HepG2 (cell line): ENCODE data around the gene MXRA8. TPM values are rescaled to one million over a fixed set of nuclear protein-coding genes. Genes with fewer than 3 reads are reported as not detected.

Experiments
- AHR ChIP-seq: IDR thresholded peaks from 2 replicates; pipeline ENCODE4 v1.6.1; 2018; ENCODE audit warnings: missing genetic modification reagents, missing compliant biosample characterization
- JUNB ChIP-seq: sonication (generic); formaldehyde crosslinking; IDR thresholded peaks from 2 replicates; pipeline ENCODE4 v1.8.0; 2022; ENCODE audit warnings: missing genetic modification reagents, mild to moderate bottlenecking, borderline replicate concordance
- NFIB ChIP-seq: sonication (generic); formaldehyde crosslinking; IDR thresholded peaks from 2 replicates; pipeline ENCODE4 v1.9.0; 2021; ENCODE audit warnings: missing genetic modification reagents, mild to moderate bottlenecking, borderline replicate concordance
- POLR2G ChIP-seq: fragments of 200-400 bp; formaldehyde crosslinking; IDR thresholded peaks from 2 replicates; pipeline ENCODE4 v1.6.1; 2018; ENCODE audit warnings: mild to moderate bottlenecking, low read depth, low read length, moderate library complexity
- TEAD3 ChIP-seq: optimal IDR thresholded peaks from 2 replicates; pipeline ENCODE3; 2016; ENCODE audit warnings: borderline replicate concordance
- ZBTB8A ChIP-seq: sonication (generic); formaldehyde crosslinking; IDR thresholded peaks from 2 replicates; pipeline ENCODE4 v1.4.0; 2020; ENCODE audit warnings: mild to moderate bottlenecking, low read depth, missing genetic modification reagents, borderline replicate concordance
- ZNF160 ChIP-seq: sonication (generic); formaldehyde crosslinking; IDR thresholded peaks from 2 replicates; pipeline ENCODE4 v1.8.0; 2022; ENCODE audit warnings: mild to moderate bottlenecking, inconsistent platforms, missing genetic modification reagents
- ZNF282 ChIP-seq: fragments of 450-650 bp; IDR thresholded peaks from 2 replicates; pipeline ENCODE4 v1.6.1; 2018; ENCODE audit not compliant: partially characterized antibody
- ZNF30 ChIP-seq: sonication (generic); formaldehyde crosslinking; IDR thresholded peaks from 2 replicates; pipeline ENCODE4 v1.5.0; 2020; ENCODE audit warnings: mild to moderate bottlenecking, missing genetic modification reagents
- ZNF326 ChIP-seq: sonication (generic); formaldehyde crosslinking; IDR thresholded peaks from 2 replicates; pipeline ENCODE4 v1.4.0; 2020; ENCODE audit warnings: missing genetic modification reagents, borderline replicate concordance
- ZNF776 ChIP-seq: sonication (generic); formaldehyde crosslinking; IDR thresholded peaks from 2 replicates; pipeline ENCODE4 v1.4.0; 2020; ENCODE audit warnings: mild to moderate bottlenecking, missing genetic modification reagents
- polyA plus RNA-seq, 8 experiments: library from polyadenylated mRNA; depleted of rRNA in 3 of 8; stranded (reverse) in 7 of 8; unstranded in 1 of 8; fragments of >200 nt; fragmentation: Illumina TruSeq in 4 of 8; extraction: Trizol in 4 of 8; gene quantifications; 2 replicates each; pipeline versions ENCODE4 v1.2.1 to v1.2.3, GENCODE V29; 2011 to 2016; ENCODE audit warnings: low read depth in 4 of 8, missing spikeins in 1 of 8, mixed read lengths in 1 of 8; ENCODE audit not compliant: insufficient read depth in 1 of 8
- total RNA-seq, 5 experiments: library from RNA; depleted of rRNA; stranded (reverse); fragments of >200 nt; fragmentation: Illumina TruSeq; extraction: Trizol; gene quantifications; 2 replicates each; pipeline ENCODE4 v1.2.3, GENCODE V29; 2016; ENCODE audit warnings: low read depth in 1 of 5
- TF ChIP-seq, protein P1 (sequence below): sonication (generic); formaldehyde crosslinking; IDR thresholded peaks from 2 replicates; pipeline ENCODE4 v1.4.0; 2020; ENCODE audit warnings: mild to moderate bottlenecking, missing genetic modification reagents, borderline replicate concordance
- TF ChIP-seq, protein P2 (sequence below): IDR thresholded peaks from 2 replicates; pipeline ENCODE4 v1.6.1; 2018; ENCODE audit warnings: missing genetic modification reagents
- TF ChIP-seq, protein P3 (sequence below): sonication (generic); formaldehyde crosslinking; IDR thresholded peaks from 2 replicates; pipeline ENCODE4 v1.4.0; 2020; ENCODE audit warnings: missing genetic modification reagents
- TF ChIP-seq, protein P4 (sequence below): sonication (generic); formaldehyde crosslinking; IDR thresholded peaks from 2 replicates; pipeline ENCODE4 v1.8.0; 2022; ENCODE audit warnings: mild to moderate bottlenecking, missing genetic modification reagents
- TF ChIP-seq, protein P5 (sequence below): sonication (generic); formaldehyde crosslinking; IDR thresholded peaks from 2 replicates; pipeline ENCODE4 v1.5.0; 2020; ENCODE audit warnings: missing genetic modification reagents

MXRA8 gene
- total and polyA plus RNA-seq, 2 of the 13 experiments (the other 11 are each of a cell fraction or from before 2014, with no cell fraction given) = 19.8 to 44.8 TPM

DNA sequence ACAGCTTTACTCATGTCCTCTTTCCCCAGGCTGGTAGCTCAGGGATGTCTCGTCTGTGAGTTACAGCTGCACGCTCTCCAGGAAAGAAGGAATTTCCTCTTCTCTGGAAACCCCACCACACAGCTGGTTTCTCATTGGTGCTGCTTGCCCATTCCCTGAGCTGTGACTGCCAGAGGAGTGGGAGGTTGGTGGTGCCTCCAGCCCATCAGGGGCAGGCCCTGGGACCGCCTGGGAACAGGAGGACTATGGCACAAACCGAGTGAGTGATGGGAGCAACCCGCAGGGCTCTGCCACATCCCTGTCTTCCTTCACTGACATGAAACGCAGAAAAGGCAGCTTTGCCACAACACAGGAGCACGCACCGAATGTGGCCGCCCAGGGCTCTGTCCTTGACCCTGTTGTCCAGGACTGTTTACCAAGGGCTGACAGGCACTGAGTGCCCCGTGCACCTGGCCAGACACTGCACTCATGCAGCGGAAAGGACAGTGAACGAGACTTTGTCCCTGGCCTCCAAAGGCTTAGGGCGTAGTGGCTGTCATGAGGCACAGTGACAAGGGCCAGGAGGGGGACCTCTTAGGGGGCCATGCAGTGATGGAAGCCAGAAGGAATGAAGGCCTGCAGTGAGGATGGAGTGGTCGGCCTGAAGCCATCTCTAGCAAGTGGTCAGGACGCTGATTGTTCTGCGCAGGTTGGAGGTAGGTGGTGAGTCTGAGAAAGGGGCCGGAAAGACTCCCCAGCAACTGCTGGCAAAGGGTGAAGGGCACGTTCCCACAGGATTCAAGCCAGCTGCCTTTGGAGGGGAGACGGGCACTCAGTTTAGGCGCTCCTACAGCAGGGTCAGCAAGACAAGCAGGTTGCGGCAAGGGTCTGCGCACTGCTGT lies 42.5 kb upstream of the MXRA8 start (continued):
- TF ChIP-seq, protein P1, sequence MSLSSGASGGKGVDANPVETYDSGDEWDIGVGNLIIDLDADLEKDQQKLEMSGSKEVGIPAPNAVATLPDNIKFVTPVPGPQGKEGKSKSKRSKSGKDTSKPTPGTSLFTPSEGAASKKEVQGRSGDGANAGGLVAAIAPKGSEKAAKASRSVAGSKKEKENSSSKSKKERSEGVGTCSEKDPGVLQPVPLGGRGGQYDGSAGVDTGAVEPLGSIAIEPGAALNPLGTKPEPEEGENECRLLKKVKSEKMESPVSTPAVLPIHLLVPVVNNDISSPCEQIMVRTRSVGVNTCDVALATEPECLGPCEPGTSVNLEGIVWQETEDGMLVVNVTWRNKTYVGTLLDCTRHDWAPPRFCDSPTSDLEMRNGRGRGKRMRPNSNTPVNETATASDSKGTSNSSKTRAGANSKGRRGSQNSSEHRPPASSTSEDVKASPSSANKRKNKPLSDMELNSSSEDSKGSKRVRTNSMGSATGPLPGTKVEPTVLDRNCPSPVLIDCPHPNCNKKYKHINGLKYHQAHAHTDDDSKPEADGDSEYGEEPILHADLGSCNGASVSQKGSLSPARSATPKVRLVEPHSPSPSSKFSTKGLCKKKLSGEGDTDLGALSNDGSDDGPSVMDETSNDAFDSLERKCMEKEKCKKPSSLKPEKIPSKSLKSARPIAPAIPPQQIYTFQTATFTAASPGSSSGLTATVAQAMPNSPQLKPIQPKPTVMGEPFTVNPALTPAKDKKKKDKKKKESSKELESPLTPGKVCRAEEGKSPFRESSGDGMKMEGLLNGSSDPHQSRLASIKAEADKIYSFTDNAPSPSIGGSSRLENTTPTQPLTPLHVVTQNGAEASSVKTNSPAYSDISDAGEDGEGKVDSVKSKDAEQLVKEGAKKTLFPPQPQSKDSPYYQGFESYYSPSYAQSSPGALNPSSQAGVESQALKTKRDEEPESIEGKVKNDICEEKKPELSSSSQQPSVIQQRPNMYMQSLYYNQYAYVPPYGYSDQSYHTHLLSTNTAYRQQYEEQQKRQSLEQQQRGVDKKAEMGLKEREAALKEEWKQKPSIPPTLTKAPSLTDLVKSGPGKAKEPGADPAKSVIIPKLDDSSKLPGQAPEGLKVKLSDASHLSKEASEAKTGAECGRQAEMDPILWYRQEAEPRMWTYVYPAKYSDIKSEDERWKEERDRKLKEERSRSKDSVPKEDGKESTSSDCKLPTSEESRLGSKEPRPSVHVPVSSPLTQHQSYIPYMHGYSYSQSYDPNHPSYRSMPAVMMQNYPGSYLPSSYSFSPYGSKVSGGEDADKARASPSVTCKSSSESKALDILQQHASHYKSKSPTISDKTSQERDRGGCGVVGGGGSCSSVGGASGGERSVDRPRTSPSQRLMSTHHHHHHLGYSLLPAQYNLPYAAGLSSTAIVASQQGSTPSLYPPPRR = peak; percentile 96
- TF ChIP-seq ZNF776 (CRISPR knock-in tag) (0 out of 2 replicates have a peak, but pooled peaks have one; percentile 9), JUNB (CRISPR knock-in tag) (no peak), ZBTB8A (CRISPR knock-in tag) (peak; percentile 97), ZNF30 (CRISPR knock-in tag) (no peak), NFIB (CRISPR knock-in tag) (no peak), ZNF160 (CRISPR knock-in tag) (peak; percentile 84; the same call in 1 of the 2 replicates), TEAD3 (CRISPR knock-in tag) (peak; percentile 92), AHR (0 out of 2 replicates have a peak, but pooled peaks have one; percentile 63), ZNF282 (no peak), ZNF326 (0 out of 2 replicates have a peak, but pooled peaks have one; percentile 32), POLR2G (peak; percentile 69)
- TF ChIP-seq, protein P2, sequence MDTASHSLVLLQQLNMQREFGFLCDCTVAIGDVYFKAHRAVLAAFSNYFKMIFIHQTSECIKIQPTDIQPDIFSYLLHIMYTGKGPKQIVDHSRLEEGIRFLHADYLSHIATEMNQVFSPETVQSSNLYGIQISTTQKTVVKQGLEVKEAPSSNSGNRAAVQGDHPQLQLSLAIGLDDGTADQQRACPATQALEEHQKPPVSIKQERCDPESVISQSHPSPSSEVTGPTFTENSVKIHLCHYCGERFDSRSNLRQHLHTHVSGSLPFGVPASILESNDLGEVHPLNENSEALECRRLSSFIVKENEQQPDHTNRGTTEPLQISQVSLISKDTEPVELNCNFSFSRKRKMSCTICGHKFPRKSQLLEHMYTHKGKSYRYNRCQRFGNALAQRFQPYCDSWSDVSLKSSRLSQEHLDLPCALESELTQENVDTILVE (CRISPR knock-in tag) = peak; percentile 97
- TF ChIP-seq, protein P3, sequence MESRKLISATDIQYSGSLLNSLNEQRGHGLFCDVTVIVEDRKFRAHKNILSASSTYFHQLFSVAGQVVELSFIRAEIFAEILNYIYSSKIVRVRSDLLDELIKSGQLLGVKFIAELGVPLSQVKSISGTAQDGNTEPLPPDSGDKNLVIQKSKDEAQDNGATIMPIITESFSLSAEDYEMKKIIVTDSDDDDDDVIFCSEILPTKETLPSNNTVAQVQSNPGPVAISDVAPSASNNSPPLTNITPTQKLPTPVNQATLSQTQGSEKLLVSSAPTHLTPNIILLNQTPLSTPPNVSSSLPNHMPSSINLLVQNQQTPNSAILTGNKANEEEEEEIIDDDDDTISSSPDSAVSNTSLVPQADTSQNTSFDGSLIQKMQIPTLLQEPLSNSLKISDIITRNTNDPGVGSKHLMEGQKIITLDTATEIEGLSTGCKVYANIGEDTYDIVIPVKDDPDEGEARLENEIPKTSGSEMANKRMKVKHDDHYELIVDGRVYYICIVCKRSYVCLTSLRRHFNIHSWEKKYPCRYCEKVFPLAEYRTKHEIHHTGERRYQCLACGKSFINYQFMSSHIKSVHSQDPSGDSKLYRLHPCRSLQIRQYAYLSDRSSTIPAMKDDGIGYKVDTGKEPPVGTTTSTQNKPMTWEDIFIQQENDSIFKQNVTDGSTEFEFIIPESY (CRISPR knock-in tag) = peak; percentile 88
- TF ChIP-seq, protein P4, sequence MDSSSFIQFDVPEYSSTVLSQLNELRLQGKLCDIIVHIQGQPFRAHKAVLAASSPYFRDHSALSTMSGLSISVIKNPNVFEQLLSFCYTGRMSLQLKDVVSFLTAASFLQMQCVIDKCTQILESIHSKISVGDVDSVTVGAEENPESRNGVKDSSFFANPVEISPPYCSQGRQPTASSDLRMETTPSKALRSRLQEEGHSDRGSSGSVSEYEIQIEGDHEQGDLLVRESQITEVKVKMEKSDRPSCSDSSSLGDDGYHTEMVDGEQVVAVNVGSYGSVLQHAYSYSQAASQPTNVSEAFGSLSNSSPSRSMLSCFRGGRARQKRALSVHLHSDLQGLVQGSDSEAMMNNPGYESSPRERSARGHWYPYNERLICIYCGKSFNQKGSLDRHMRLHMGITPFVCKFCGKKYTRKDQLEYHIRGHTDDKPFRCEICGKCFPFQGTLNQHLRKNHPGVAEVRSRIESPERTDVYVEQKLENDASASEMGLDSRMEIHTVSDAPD (CRISPR knock-in tag) = peak; percentile 97
- TF ChIP-seq, protein P5, sequence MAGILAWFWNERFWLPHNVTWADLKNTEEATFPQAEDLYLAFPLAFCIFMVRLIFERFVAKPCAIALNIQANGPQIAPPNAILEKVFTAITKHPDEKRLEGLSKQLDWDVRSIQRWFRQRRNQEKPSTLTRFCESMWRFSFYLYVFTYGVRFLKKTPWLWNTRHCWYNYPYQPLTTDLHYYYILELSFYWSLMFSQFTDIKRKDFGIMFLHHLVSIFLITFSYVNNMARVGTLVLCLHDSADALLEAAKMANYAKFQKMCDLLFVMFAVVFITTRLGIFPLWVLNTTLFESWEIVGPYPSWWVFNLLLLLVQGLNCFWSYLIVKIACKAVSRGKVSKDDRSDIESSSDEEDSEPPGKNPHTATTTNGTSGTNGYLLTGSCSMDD (CRISPR knock-in tag) = 0 out of 2 replicates have a peak, but pooled peaks have one; percentile 59
